Suprapubic skin (tissue), 4 donors: Measurements from ENCODE around the gene CNIH2.

Source experiments
- CTCF ChIP-seq, 2 donors: fragments of 200-600 bp in 1 of 2; fragments of 450-650 bp in 1 of 2; sonication (generic) in 1 of 2; IDR thresholded peaks; one replicate each; pipeline ENCODE4 v1.5.1; 2016 to 2019; ENCODE audit warnings: antibody characterized with exemption in 2 of 2, mild to moderate bottlenecking in 1 of 2, moderate library complexity in 1 of 2
- EP300 ChIP-seq: sonication (generic); formaldehyde crosslinking; IDR thresholded peaks from one replicate; pipeline ENCODE4 v1.6.1; 2017; ENCODE audit warnings: antibody characterized with exemption
- POLR2AphosphoS5 ChIP-seq, 3 donors: sonication (generic); formaldehyde crosslinking; IDR thresholded peaks; one replicate each; pipeline ENCODE4 v1.6.1; 2017; ENCODE audit warnings: antibody characterized with exemption in 3 of 3

- TF ChIP-seq CTCF (IDR thresholded peaks at IDR 0.05) = no peak
- TF ChIP-seq EP300 = no peak
- no peak for TF ChIP-seq POLR2AphosphoS5 (IDR thresholded peaks at IDR 0.05)
These were observed 46.4 kb upstream of the CNIH2 start for GRCh38 chr11:66231561-66231960.
